Uterus (tissue), 2 donors: ENCODE results near the gene WDR7.

Source experiments
- POLR2A ChIP-seq, 2 donors: fragments of 450-650 bp; IDR thresholded peaks; one replicate each; pipeline ENCODE4 v1.6.1; 2016; ENCODE audit warnings: antibody characterized with exemption in 2 of 2, mild to moderate bottlenecking in 1 of 2, moderate library complexity in 1 of 2
- TF ChIP-seq, protein P1 (sequence below), 4 experiments: fragments of 200-600 bp in 2 of 4; fragments of 450-650 bp in 2 of 4; sonication (generic) in 2 of 4; IDR thresholded peaks; one replicate each; pipeline ENCODE4 v1.5.1; 2016 to 2019; ENCODE audit warnings: antibody characterized with exemption in 4 of 4, mild to moderate bottlenecking in 2 of 4, moderate library complexity in 1 of 4

DNA sequence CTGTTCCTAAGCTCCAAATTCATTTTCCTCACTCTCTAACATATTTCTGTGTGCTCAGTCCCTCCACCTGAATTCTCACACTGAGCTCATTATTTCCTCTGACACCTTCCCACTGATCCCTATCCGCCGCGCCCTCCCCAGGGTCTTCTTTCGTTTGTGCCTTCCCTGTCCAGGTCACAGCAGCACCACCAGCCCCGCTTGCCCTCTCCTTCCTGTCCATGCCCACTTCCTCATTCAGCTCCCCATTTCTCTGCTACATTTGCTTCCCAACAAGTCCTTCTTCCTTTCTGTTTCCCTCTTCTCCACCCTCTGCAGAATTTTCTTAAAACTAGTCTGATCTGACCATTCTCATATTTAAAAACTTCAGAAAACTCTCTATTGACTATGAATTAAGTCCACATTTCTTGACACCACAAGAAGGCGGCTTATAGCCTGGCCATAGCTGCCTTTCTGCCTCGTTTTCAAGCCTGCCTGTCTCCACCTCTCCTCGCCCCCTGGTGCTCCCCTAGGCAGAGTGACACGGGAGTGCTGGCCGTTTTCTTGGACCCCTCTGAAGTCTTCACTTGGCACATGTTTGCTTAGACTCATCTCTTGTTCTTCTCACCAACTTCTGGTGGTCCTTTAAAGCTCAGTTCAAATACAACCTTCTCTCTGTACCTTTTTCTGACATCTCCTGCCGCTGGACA is 357.0 kb downstream of the WDR7 start:
- TF ChIP-seq, protein P1, sequence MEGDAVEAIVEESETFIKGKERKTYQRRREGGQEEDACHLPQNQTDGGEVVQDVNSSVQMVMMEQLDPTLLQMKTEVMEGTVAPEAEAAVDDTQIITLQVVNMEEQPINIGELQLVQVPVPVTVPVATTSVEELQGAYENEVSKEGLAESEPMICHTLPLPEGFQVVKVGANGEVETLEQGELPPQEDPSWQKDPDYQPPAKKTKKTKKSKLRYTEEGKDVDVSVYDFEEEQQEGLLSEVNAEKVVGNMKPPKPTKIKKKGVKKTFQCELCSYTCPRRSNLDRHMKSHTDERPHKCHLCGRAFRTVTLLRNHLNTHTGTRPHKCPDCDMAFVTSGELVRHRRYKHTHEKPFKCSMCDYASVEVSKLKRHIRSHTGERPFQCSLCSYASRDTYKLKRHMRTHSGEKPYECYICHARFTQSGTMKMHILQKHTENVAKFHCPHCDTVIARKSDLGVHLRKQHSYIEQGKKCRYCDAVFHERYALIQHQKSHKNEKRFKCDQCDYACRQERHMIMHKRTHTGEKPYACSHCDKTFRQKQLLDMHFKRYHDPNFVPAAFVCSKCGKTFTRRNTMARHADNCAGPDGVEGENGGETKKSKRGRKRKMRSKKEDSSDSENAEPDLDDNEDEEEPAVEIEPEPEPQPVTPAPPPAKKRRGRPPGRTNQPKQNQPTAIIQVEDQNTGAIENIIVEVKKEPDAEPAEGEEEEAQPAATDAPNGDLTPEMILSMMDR (IDR thresholded peaks at IDR 0.05) = no peak
- TF ChIP-seq POLR2A (IDR thresholded peaks at IDR 0.05) = no peak
